K562 (cell line): Measurements from ENCODE around the gene IRAK4. TPM values are rescaled to one million over a fixed set of nuclear protein-coding genes. Genes with fewer than 3 reads are reported as not detected.

Source experiments
- ATAC-seq: fragments of 200-7000 bp; cut with Tn5 transposase; 3 replicates; pipeline ENCODE4 v1.9.1; 2020; ENCODE audit warnings: moderate library complexity
- BruUV-seq: library from RNA; stranded (reverse); fragments of 400-500 nt; replicated peaks from 2 replicates; lab custom pipeline; 2021; lab: Mats Ljungman, UMichigan
- CTCF ChIA-PET: fragments of 300-600 bp; formaldehyde crosslinking; extraction: SDS; loops from one replicate; lab custom pipeline; 2021; ENCODE audit warnings: low intra/inter-chr PET ratio; lab: Yijun Ruan, JAX
- POLR2A ChIA-PET: fragments of 300-600, 350-650 bp; sonication (Branson Sonifier 250); formaldehyde crosslinking; extraction: SDS; loops from one replicate; lab custom pipeline; 2021; ENCODE audit warnings: antibody characterized with exemption, inconsistent platforms; lab: Yijun Ruan, JAX
- DNase-seq, 4 experiments: peaks; one replicate each; pipeline versions ENCODE4 v3.0.0 to v3.0.0-alpha.2; 2011 to 2018; ENCODE audit warnings: low spot score in 3 of 4, mixed read lengths in 3 of 4; ENCODE audit errors: extremely low read depth in 1 of 4
- FAIRE-seq: peaks from 2 replicates; lab custom pipeline; 2011; peaks lifted over from hg19 to GRCh38; lab: Jason Lieb, UNC
- H2AFZ ChIP-seq: 2 replicates; pipeline ENCODE4 v1.6.0; 2011; ENCODE audit warnings: low read depth, low read length, control low read depth, inconsistent platforms
- H3K27ac ChIP-seq: fragments of 200-600 bp; 3 replicates; pipeline ENCODE4 v1.8.0; 2011; ENCODE audit warnings: low read depth, mild to moderate bottlenecking, control low read depth, inconsistent platforms, low read length, moderate library complexity, mixed read lengths; ENCODE audit errors: extremely low read depth
- H3K27me3 ChIP-seq, 2 experiments: fragments of 300-600 bp in 1 of 2; 2 replicates in 1 of 2; 3 replicates in 1 of 2; pipeline versions ENCODE4 v1.6.0 to v1.8.0; 2011; ENCODE audit warnings: inconsistent platforms in 2 of 2, low read length in 2 of 2, mild to moderate bottlenecking in 1 of 2, mixed read lengths in 1 of 2, moderate library complexity in 1 of 2; ENCODE audit not compliant: control insufficient read depth in 2 of 2, insufficient read depth in 2 of 2
- H3K36me3 ChIP-seq: fragments of 300-600 bp; 3 replicates; pipeline ENCODE4 v1.8.0; 2011; ENCODE audit warnings: mild to moderate bottlenecking, low read length, inconsistent platforms; ENCODE audit not compliant: control insufficient read depth, insufficient read depth
- H3K4me1 ChIP-seq, 2 experiments: fragments of 200-600 bp in 1 of 2; replicated peaks in 1 of 2; 2 replicates in 1 of 2; 3 replicates in 1 of 2; pipeline versions ENCODE4 v1.5.1 to v1.8.0; 2011; ENCODE audit warnings: inconsistent platforms in 2 of 2, low read length in 2 of 2, mild to moderate bottlenecking in 1 of 2, mixed read lengths in 1 of 2, moderate library complexity in 1 of 2; ENCODE audit not compliant: control insufficient read depth in 2 of 2, insufficient read depth in 2 of 2
- H3K4me2 ChIP-seq: 2 replicates; pipeline ENCODE4 v1.6.1; 2011; ENCODE audit warnings: low read length, control low read depth, inconsistent platforms, mixed read lengths; ENCODE audit not compliant: insufficient read depth
- H3K4me3 ChIP-seq: fragments of 200-600 bp; sonication (generic), shearing (Covaris generic); 2 replicates; pipeline ENCODE4 v1.5.1; 2016; ENCODE audit warnings: control low read depth, inconsistent platforms
- H3K79me2 ChIP-seq: fragments of 200-600 bp; 3 replicates; pipeline ENCODE4 v1.8.0; 2011; ENCODE audit warnings: low read length, inconsistent platforms; ENCODE audit not compliant: control insufficient read depth, insufficient read depth
- H3K9ac ChIP-seq, 2 experiments: 2 replicates each; pipeline versions ENCODE4 v1.6.0 to v1.6.1; 2011; ENCODE audit warnings: low read depth in 2 of 2, low read length in 2 of 2, control low read depth in 1 of 2, inconsistent platforms in 1 of 2, mild to moderate bottlenecking in 1 of 2, mixed read lengths in 1 of 2; ENCODE audit not compliant: insufficient read depth in 1 of 2
- H3K9me1 ChIP-seq: one replicate; pipeline ENCODE4 v1.6.0; 2011; ENCODE audit warnings: inconsistent platforms, mild to moderate bottlenecking, low read length, moderate library complexity; ENCODE audit not compliant: control insufficient read depth, insufficient read depth
- H3K9me3 ChIP-seq: replicated peaks from 2 replicates; pipeline ENCODE4 v1.5.1; 2011; ENCODE audit warnings: low read depth, low read length, inconsistent platforms; ENCODE audit not compliant: control insufficient read depth, insufficient read depth
- H4K20me1 ChIP-seq: replicated peaks from 2 replicates; pipeline ENCODE4 v1.6.1; 2011; ENCODE audit warnings: low read length, inconsistent platforms, mixed read lengths; ENCODE audit not compliant: control insufficient read depth, insufficient read depth
- CBX1 ChIP-seq: sonication (generic); IDR thresholded peaks from 2 replicates; pipeline ENCODE4 v1.6.1; 2016; ENCODE audit warnings: antibody characterized with exemption, low read depth, mild to moderate bottlenecking
- GABPB2 ChIP-seq: fragments of 250-450 bp; sonication (Bioruptor Pico); conservative IDR thresholded peaks from 2 replicates; pipeline ENCODE4 v1.5.1; 2021; ENCODE audit warnings: mild to moderate bottlenecking
- GTF2E2 ChIP-seq: fragments of 200-800 bp; sonication (Bioruptor generic); IDR thresholded peaks from 2 replicates; pipeline ENCODE4 v1.6.1; 2016; ENCODE audit warnings: missing genetic modification characterization, missing compliant biosample characterization
- JUND ChIP-seq, 2 experiments: IDR thresholded peaks; 2 replicates in 1 of 2; 3 replicates in 1 of 2; pipeline ENCODE4 v1.6.1; 2011; ENCODE audit warnings: borderline replicate concordance in 2 of 2, low read depth in 2 of 2, low read length in 2 of 2, improper control_type of control experiment in 1 of 2, missing biosample characterization in 1 of 2, missing genetic modification characterization in 1 of 2, missing genetic modification reagents in 1 of 2
- MYNN ChIP-seq, 2 experiments: sonication (generic); formaldehyde crosslinking in 1 of 2; IDR thresholded peaks; 2 replicates each; pipeline versions ENCODE4 v1.5.0 to v1.6.1; 2016 to 2020; ENCODE audit warnings: antibody characterized with exemption in 1 of 2, missing genetic modification reagents in 1 of 2
- POLR2H ChIP-seq: IDR thresholded peaks from 2 replicates; pipeline ENCODE4 v1.6.1; 2016; ENCODE audit warnings: missing genetic modification characterization, low read depth, mild to moderate bottlenecking, control low read depth, missing compliant biosample characterization, moderate library complexity
- RBM34 ChIP-seq: fragments of 200-400 bp; formaldehyde crosslinking; IDR thresholded peaks from 2 replicates; pipeline ENCODE4 v1.6.1; 2018; ENCODE audit warnings: low read length, borderline replicate concordance; ENCODE audit not compliant: insufficient read depth
- ZEB2 ChIP-seq: fragments of 450-650 bp; IDR thresholded peaks from 2 replicates; pipeline ENCODE4 v1.6.1; 2016
- ZNF830 ChIP-seq: fragments of 250-450 bp; sonication (Bioruptor Pico); IDR thresholded peaks from 2 replicates; pipeline ENCODE4 v1.5.0; 2021; ENCODE audit warnings: mild to moderate bottlenecking
- WGBS: fragments of 100-300 bp; shearing (Covaris generic); methylation state at CpG from one replicate; pipeline ENCODE4 v1.1.6; 2016; ENCODE audit warnings: low coverage, mixed read lengths; ENCODE audit not compliant: insufficient coverage; ENCODE audit errors: missing lambda C conversion rate; 5-methylcytosine and 5-hydroxymethylcytosine counted together
- in situ Hi-C: fragments of 300-500 bp; cut with MboI; formaldehyde crosslinking; loops from 4 replicates; pipeline ENCODE4 v1.15.0; 2018; ENCODE audit warnings: inconsistent platforms, mixed read lengths
- intact Hi-C: fragments of 100-400 bp; cut with micrococcal nuclease; formaldehyde crosslinking; loops from 2 replicates; pipeline ENCODE4 v1.14.2; 2022
- polyA plus RNA-seq, 8 experiments: library from polyadenylated mRNA; depleted of rRNA in 4 of 8; stranded (reverse) in 5 of 8; unstranded in 3 of 8; fragments of >200 nt; fragmentation: Nextera tagmentation in 2 of 8; fragmentation: Illumina TruSeq in 1 of 8; extraction: Ambion mirVana in 2 of 8; extraction: Trizol in 1 of 8; gene quantifications; 2 replicates each; pipeline versions ENCODE4 v1.2.1 to v1.2.3, GENCODE V29; 2011 to 2014; ENCODE audit warnings: inconsistent platforms in 1 of 8, missing spikeins in 1 of 8
- total RNA-seq, 7 experiments: library from RNA; depleted of rRNA in 6 of 7; stranded (reverse); fragments of >200 nt in 6 of 7; fragmentation: Illumina TruSeq in 2 of 7; extraction: Trizol in 2 of 7; gene quantifications; 2 replicates each; pipeline versions ENCODE4 v1.2.1 to v1.2.3, GENCODE V29; 2011 to 2021; ENCODE audit warnings: low replicate concordance in 1 of 7
- TF ChIP-seq, protein P1 (sequence below), 2 experiments: fragments of 200-800 bp in 1 of 2; sonication (Bioruptor generic) in 1 of 2; sonication (generic) in 1 of 2; formaldehyde crosslinking in 1 of 2; IDR thresholded peaks in 1 of 2; conservative IDR thresholded peaks in 1 of 2; 2 replicates each; pipeline versions ENCODE4 v1.5.0 to v1.6.1; 2016 to 2020; ENCODE audit warnings: missing compliant biosample characterization in 1 of 2, missing genetic modification characterization in 1 of 2, missing genetic modification reagents in 1 of 2

The IRAK4 gene
- total and polyA plus RNA-seq, 9 of the 15 experiments (the other 6 are each of a cell fraction or from before 2014, with no cell fraction given): 10.8 to 34.5 (median 16.0) TPM

DNA sequence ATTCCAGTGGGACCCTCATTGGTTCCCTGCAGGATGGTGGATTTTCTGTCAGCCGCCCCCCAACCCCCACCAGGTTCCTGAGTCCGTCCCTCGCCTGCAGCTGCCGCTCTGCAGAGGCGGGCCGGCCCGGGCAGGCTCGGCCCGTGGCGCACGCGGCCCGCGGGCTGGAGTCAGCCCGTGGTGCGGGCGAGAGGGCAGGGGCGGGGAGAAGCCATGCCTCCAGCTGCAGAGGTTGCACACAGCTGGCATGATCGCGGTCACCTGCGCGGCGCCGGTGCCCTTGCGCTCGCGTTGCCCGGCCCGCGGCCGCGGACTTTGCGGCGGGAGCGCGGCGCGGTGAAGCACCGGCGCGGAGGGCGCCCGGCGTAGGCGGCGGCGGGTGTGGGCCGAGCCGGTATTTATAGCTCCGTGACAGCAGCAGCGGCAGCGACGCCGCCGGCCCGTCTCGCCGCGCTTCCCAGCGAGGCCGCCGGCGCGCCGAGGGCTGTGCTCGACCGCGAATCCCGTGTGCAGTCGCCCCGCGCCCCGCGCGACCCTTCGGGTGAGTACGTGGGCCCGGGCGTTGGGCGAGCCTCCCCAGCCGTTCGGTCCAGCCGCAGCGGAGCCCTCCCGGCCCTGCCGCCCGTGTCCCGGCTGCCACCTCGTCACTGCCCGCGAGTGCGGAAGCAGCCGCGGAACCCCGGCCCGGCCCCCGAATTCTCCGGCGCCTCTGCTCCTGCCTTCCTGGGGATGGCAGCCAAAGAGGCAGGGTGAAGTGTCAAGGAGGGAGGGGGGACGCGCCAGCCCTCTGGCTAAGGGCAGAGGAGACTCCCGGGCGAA lies 77.1 kb downstream of the IRAK4 start, which contains the start of gene TMEM117 (continued):
- TF ChIP-seq, protein P1, sequence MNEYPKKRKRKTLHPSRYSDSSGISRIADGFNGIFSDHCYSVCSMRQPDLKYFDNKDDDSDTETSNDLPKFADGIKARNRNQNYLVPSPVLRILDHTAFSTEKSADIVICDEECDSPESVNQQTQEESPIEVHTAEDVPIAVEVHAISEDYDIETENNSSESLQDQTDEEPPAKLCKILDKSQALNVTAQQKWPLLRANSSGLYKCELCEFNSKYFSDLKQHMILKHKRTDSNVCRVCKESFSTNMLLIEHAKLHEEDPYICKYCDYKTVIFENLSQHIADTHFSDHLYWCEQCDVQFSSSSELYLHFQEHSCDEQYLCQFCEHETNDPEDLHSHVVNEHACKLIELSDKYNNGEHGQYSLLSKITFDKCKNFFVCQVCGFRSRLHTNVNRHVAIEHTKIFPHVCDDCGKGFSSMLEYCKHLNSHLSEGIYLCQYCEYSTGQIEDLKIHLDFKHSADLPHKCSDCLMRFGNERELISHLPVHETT (CRISPR knock-in tag; conservative IDR thresholded peaks at IDR 0.05 in 1 of 2, IDR thresholded peaks at IDR 0.05 in 1 of 2): peak in 1 of 2 experiments; percentile 77; a peak in 2 of 4 replicates
- TF ChIP-seq JUND (IDR thresholded peaks at IDR 0.05; ENCODE audit: borderline replicate concordance, low read depth, low read length): no peak
- no peak for TF ChIP-seq JUND (tag; IDR thresholded peaks at IDR 0.05; ENCODE audit: borderline replicate concordance, low read depth, low read length)
- TF ChIP-seq RBM34: no peak
- TF ChIP-seq ZNF830: no peak
- no peak for TF ChIP-seq ZEB2

DNA sequence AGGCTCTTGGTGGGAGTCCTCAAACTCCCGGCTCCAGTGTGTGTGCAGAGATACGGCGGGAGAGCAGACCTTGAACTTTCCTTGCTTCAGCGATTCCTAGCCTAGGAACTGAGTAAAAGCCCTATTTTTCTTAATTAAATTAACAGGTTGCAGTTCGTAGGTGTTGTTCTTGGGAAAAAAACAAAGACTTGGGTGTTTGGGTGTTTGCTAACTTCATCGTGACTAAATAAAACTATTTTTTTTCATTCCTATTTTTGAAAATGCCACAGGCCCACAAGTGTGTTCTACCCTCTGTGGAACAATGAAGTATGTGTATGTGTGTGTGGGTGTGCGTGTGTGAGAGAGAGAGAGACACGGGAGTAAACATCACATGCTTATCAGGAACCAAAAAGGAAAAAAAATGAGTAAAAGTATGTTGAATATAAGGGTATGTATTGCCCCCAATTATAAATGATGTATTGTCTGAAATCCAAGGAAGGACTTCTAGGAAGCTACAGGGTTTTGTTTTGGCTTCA lies 77.8 kb downstream of the IRAK4 start:
- intact Hi-C loops (no loop called here), in situ Hi-C loops (no loop called here)
- no TSS peak for BruUV-seq
- DNase-seq: peak in 2 of 4 experiments; percentile 10 to 28
- peaks cover 0 to 14% of the 10 kb centered on the region in 2 experiments; a peak in 3 of 5 replicates for H3K4me1 ChIP-seq
- H3K27ac ChIP-seq: peak overlapping the region; percentile 67; the same call in 1 of the 3 replicates
- no peaks in the 10 kb centered on the region for H4K20me1 ChIP-seq
- peak overlapping the region; percentile 62 for H3K4me3 ChIP-seq
- H2AFZ ChIP-seq: peak overlapping the region; percentile 84
- H3K27me3 ChIP-seq: peaks cover 0 to 3% of the 10 kb centered on the region in 2 experiments; a peak in 3 of 5 replicates
- H3K36me3 ChIP-seq: no peaks in the 10 kb centered on the region
- FAIRE-seq: peak; percentile 56
- POLR2A ChIA-PET: interaction anchor here (0.6 to 2.1 kb wide), 3 partner anchors 10 to 1113 kb away, joined by 3 to 8 read pairs (median 4); no protein-coding TSS in a partner anchor
- H3K9me1 ChIP-seq: no peaks in the 10 kb centered on the region
- H3K9me3 ChIP-seq: no peaks in the 10 kb centered on the region
- CTCF ChIA-PET: no interaction called here
- peak overlapping the region; percentile 75 to 93 for H3K9ac ChIP-seq
- peak overlapping the region; percentile 69 for H3K4me2 ChIP-seq
- 2% methylated on average over 7 of the region's 8 CpGs for WGBS
- ATAC-seq: peak; percentile 51
- no peaks in the 10 kb centered on the region for H3K79me2 ChIP-seq
- TF ChIP-seq CBX1 (no peak), GABPB2 (CRISPR knock-in tag) (no peak), POLR2H (tag) (0 out of 2 replicates have a peak, but pooled peaks have one; percentile 32), GTF2E2 (tag) (peak; percentile 63), MYNN (IDR thresholded peaks at IDR 0.05) (no peak), MYNN (CRISPR knock-in tag; IDR thresholded peaks at IDR 0.05) (no peak)
